SK-N-MC (cell line): ENCODE results near the gene SLC9A9.

Experiments used
- EZH2 ChIP-seq: fragments of 200-600 bp; sonication (generic); IDR thresholded peaks from one replicate; pipeline ENCODE4 v1.6.1; 2017; ENCODE audit warnings: antibody characterized with exemption
- FOXP2 ChIP-seq: optimal IDR thresholded peaks from 2 replicates; pipeline ENCODE3; 2011; ENCODE audit warnings: mild to moderate bottlenecking, moderate library complexity; ENCODE audit not compliant: insufficient read depth; ENCODE audit errors: extremely low read length, control extremely low read depth
- POLR2AphosphoS5 ChIP-seq: IDR thresholded peaks from 2 replicates; pipeline ENCODE4 v1.6.1; 2012; ENCODE audit warnings: mild to moderate bottlenecking, low read depth, low read length, borderline replicate concordance

GRCh38 chr3:143576568-143577270 lies 271.5 kb downstream of the SLC9A9 start:
- TF ChIP-seq POLR2AphosphoS5 (no peak), EZH2 (no peak), FOXP2 (no peak)
